Stimulated activated memory B cell treated with anti-CD40 and anti-IgM and Interleukin-4, amounts not matched to agents 10 μg/mL and 1 μg/mL and 100 μg/mL, for 72 hours (primary cell): ENCODE results near the gene RABGAP1.

Experiments
- ATAC-seq: fragments of 150-1000 bp; cut with Tn5 transposase; 2 replicates; pipeline ENCODE4 v1.10.0; 2021
- H3K27ac Mint-ChIP-seq: one replicate; pipeline ENCODE4 v1.8.0; 2022; ENCODE audit warnings: mild to moderate bottlenecking, mixed read lengths
- H3K27me3 Mint-ChIP-seq: one replicate; pipeline ENCODE4 v1.8.0; 2022; ENCODE audit warnings: mixed read lengths
- H3K36me3 Mint-ChIP-seq: one replicate; pipeline ENCODE4 v1.8.0; 2022; ENCODE audit warnings: mixed read lengths
- H3K4me1 Mint-ChIP-seq: one replicate; pipeline ENCODE4 v1.8.0; 2022; ENCODE audit warnings: mixed read lengths
- H3K4me3 Mint-ChIP-seq: one replicate; pipeline ENCODE4 v1.8.0; 2022; ENCODE audit warnings: mild to moderate bottlenecking, moderate library complexity, mixed read lengths
- H3K9me3 Mint-ChIP-seq: one replicate; pipeline ENCODE4 v1.8.0; 2022; ENCODE audit warnings: mixed read lengths

Gene RABGAP1

DNA sequence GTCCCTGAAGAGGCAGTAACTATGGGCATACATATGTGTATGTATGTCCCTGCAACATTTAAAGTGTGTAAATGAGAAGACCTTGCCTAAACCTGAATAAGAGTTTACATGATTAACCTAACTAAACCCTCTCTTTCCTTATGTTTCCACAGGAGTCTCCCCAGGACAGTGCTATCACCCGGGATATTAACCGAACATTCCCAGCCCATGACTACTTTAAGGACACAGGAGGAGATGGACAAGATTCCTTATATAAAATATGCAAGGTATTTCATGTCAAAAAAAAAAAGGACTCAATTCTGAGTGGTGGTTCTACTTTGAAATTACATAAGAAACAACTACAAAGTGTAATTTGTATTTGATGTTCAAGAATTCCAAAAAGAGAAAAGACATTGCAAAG lies 124.4 kb downstream of the RABGAP1 start:
- Mint-ChIP-seq H3K27me3 (no peaks in the 10 kb centered on the region), H3K27ac (no peak overlapping the region), H3K4me3 (no peak overlapping the region), H3K4me1 (no peaks in the 10 kb centered on the region), H3K9me3 (no peaks in the 10 kb centered on the region), H3K36me3 (peaks cover 46% of the 10 kb centered on the region)
- ATAC-seq, result no peak

GRCh38 chr9:123067136-123067535 lies 126.3 kb downstream of the RABGAP1 start:
- H3K27ac Mint-ChIP-seq, result no peak overlapping the region
- ATAC-seq, result no peak
- H3K4me3 Mint-ChIP-seq, result no peak overlapping the region
- no peaks in the 10 kb centered on the region for H3K27me3 Mint-ChIP-seq
- no peaks in the 10 kb centered on the region for H3K9me3 Mint-ChIP-seq
- peaks cover 7% of the 10 kb centered on the region for H3K4me1 Mint-ChIP-seq
- H3K36me3 Mint-ChIP-seq, result peaks cover 64% of the 10 kb centered on the region

GRCh38 chr9:123069010-123069481 lies 128.2 kb downstream of the RABGAP1 start:
- Mint-ChIP-seq H3K27ac (no peak overlapping the region), H3K4me3 (no peak overlapping the region), H3K27me3 (no peaks in the 10 kb centered on the region), H3K9me3 (no peaks in the 10 kb centered on the region), H3K36me3 (peaks cover 59% of the 10 kb centered on the region), H3K4me1 (peaks cover 14% of the 10 kb centered on the region)
- no peak for ATAC-seq

DNA sequence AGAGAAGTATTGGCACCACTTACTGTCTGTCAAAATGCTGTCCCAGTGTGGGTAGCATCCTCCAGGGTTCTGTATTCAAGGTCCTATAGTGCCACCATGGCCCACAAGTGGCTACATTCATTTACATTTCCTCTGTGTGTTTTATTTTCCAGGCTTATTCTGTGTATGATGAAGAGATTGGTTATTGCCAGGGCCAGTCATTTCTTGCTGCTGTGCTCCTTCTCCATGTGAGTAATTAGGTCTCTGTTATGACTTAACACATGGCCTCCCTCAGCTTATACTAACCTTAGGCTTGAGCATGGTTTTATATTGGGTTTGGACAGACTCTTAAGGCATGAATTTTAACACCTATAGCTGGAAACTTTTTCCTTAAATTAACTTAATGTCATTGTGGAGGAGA lies 129.4 kb downstream of the RABGAP1 start:
- Mint-ChIP-seq H3K36me3 (peaks cover 54% of the 10 kb centered on the region), H3K4me1 (peaks cover 14% of the 10 kb centered on the region), H3K27me3 (no peaks in the 10 kb centered on the region), H3K9me3 (no peaks in the 10 kb centered on the region), H3K4me3 (no peak overlapping the region), H3K27ac (no peak overlapping the region)
- no peak for ATAC-seq

- Mint-ChIP-seq H3K27me3 (no peaks in the 10 kb centered on the region), H3K4me1 (peaks cover 14% of the 10 kb centered on the region), H3K27ac (no peak overlapping the region), H3K9me3 (no peaks in the 10 kb centered on the region), H3K4me3 (no peak overlapping the region), H3K36me3 (peaks cover 36% of the 10 kb centered on the region)
- no peak for ATAC-seq
Observed at GRCh38 chr9:123072407-123072995, 131.7 kb downstream of the RABGAP1 start.

- no peaks in the 10 kb centered on the region for H3K27me3 Mint-ChIP-seq
- no peaks in the 10 kb centered on the region for H3K9me3 Mint-ChIP-seq
- no peak overlapping the region for H3K27ac Mint-ChIP-seq
- no peak overlapping the region for H3K4me3 Mint-ChIP-seq
- peaks cover 14% of the 10 kb centered on the region for H3K4me1 Mint-ChIP-seq
- H3K36me3 Mint-ChIP-seq, result peaks cover 32% of the 10 kb centered on the region
- no peak for ATAC-seq
Observed at GRCh38 chr9:123073441-123073840, 132.6 kb downstream of the RABGAP1 start.

GRCh38 chr9:123073991-123074422 lies 133.2 kb downstream of the RABGAP1 start:
- ATAC-seq, result no peak
- no peak overlapping the region for H3K4me3 Mint-ChIP-seq
- peaks cover 38% of the 10 kb centered on the region for H3K36me3 Mint-ChIP-seq
- no peak overlapping the region for H3K27ac Mint-ChIP-seq
- H3K9me3 Mint-ChIP-seq, result no peaks in the 10 kb centered on the region
- peaks cover 14% of the 10 kb centered on the region for H3K4me1 Mint-ChIP-seq
- no peaks in the 10 kb centered on the region for H3K27me3 Mint-ChIP-seq

DNA sequence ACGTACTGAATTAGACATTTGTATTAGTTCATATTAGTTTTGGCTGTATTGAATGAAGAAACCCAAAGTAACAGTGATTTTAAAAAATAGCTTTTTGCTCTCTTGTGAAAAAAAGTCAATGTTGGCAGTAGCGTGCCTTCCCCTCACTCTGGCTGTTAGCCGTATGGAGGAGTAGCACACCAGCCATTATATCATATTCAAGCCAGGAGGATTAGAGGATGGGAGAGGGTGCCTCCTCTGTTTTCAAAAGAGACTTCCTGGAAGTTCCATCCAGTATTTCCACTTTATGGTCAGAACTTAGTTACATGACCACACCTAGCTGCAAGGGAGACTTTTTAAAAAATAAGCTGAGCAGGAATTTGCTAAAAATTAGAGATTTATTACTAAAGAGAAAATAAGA lies 133.8 kb downstream of the RABGAP1 start:
- Mint-ChIP-seq H3K9me3 (no peaks in the 10 kb centered on the region), H3K36me3 (peaks cover 42% of the 10 kb centered on the region), H3K4me1 (peaks cover 14% of the 10 kb centered on the region), H3K4me3 (no peak overlapping the region), H3K27me3 (no peaks in the 10 kb centered on the region), H3K27ac (no peak overlapping the region)
- ATAC-seq, result no peak

DNA sequence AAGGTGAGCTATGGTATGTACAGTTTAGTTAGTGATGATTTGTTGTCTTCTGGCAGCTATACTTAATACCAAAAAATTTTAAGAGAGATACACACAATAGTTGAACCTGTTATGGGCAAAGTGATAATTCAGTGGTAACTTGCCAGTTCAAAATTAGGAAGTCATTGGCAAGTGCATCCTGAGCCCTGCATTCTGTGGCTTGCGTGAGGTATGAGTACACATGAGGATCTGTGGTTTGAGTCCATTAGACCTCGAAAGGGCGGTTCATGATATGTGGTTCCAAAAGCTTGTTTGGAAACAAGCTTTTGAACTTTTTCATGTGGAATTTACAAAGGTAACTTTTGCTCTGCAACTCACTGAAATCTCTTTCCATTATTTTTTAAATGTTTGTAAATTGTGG lies 139.6 kb downstream of the RABGAP1 start:
- ATAC-seq, result no peak
- Mint-ChIP-seq H3K9me3 (no peaks in the 10 kb centered on the region), H3K4me1 (peaks cover 15% of the 10 kb centered on the region), H3K4me3 (no peak overlapping the region), H3K27me3 (no peaks in the 10 kb centered on the region), H3K36me3 (peaks cover 50% of the 10 kb centered on the region), H3K27ac (no peak overlapping the region)

DNA sequence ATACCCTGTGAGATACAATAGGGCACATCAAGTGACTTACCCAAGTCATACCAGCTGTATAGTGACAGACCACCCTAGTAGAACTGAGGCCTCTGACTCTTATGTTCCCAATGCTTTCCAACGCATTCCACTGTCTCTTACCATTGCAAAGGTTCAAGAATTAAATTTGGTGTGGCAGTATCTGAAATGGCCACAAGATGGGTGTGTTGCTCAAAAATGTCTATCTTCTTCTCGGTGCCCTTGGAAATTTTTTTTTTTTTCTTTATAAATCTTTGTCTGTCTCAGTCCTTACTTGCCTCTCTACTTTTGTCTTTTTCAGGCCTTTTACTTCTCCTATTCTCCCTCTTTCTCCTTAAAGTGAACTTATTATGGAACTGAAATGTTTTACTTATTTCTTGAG lies 141.0 kb downstream of the RABGAP1 start:
- no peak for ATAC-seq
- Mint-ChIP-seq H3K36me3 (peaks cover 60% of the 10 kb centered on the region), H3K27me3 (no peaks in the 10 kb centered on the region), H3K9me3 (no peaks in the 10 kb centered on the region), H3K27ac (no peak overlapping the region), H3K4me3 (no peak overlapping the region), H3K4me1 (peaks cover 22% of the 10 kb centered on the region)

DNA sequence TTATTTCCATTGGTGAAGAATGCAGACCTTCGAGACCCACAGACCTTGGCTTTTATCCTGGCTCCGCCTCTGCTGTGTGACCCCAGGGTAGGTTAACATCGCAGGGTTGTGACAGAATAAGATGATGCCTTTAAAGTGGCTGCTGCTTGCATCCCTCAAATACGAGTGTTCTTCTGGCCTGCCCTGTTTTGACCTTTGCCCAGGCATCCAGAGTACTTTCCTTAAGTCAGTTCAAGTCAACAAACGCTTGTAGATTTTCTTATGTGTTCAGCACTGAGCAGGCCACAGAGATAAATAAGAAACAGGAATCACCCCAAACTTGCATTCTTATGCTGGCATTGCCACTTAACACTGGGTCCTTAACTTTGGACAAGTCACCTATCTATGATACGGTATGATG lies 142.9 kb downstream of the RABGAP1 start:
- Mint-ChIP-seq H3K9me3 (no peaks in the 10 kb centered on the region), H3K4me1 (peaks cover 28% of the 10 kb centered on the region), H3K36me3 (peaks cover 55% of the 10 kb centered on the region), H3K27ac (peak overlapping the region; percentile 56), H3K4me3 (no peak overlapping the region), H3K27me3 (no peaks in the 10 kb centered on the region)
- no peak for ATAC-seq

- no peaks in the 10 kb centered on the region for H3K9me3 Mint-ChIP-seq
- H3K4me1 Mint-ChIP-seq, result peaks cover 33% of the 10 kb centered on the region
- peaks cover 56% of the 10 kb centered on the region for H3K36me3 Mint-ChIP-seq
- H3K27me3 Mint-ChIP-seq, result no peaks in the 10 kb centered on the region
- no peak overlapping the region for H3K4me3 Mint-ChIP-seq
- H3K27ac Mint-ChIP-seq, result peak overlapping the region; percentile 56
- ATAC-seq, result no peak
Observed at GRCh38 chr9:123084256-123084655, 143.4 kb downstream of the RABGAP1 start.

GRCh38 chr9:123085916-123086315 lies 145.1 kb downstream of the RABGAP1 start:
- no peaks in the 10 kb centered on the region for H3K9me3 Mint-ChIP-seq
- ATAC-seq, result no peak
- peaks cover 51% of the 10 kb centered on the region for H3K36me3 Mint-ChIP-seq
- H3K27me3 Mint-ChIP-seq, result no peaks in the 10 kb centered on the region
- H3K27ac Mint-ChIP-seq, result no peak overlapping the region
- H3K4me1 Mint-ChIP-seq, result peaks cover 50% of the 10 kb centered on the region
- H3K4me3 Mint-ChIP-seq, result no peak overlapping the region

DNA sequence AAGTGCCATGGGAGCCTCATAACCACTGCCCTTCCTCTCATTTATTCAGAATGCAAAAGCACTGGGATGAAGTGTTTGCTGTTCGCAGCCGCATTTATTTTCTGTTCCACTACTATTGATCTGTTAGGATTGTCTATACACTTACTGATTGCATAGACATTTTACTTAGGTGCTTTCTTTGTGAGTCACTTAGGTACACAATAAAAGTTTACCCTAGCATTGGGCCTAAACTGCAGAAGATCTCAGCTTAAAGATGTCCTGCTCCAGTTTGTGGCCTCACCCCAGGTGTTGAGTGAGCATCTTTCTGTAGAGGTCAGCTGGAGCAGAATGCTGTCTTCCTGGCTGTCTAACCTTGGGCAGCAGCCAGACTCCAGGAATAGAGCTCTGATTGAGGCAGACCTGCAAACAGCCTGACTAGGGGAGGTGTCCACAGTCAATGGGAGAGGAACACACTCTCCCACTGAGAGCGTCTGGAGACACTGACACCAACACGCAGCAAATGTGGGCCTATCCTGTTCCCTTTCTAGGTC lies 146.6 kb downstream of the RABGAP1 start:
- H3K36me3 Mint-ChIP-seq, result peaks cover 61% of the 10 kb centered on the region
- peaks cover 58% of the 10 kb centered on the region for H3K4me1 Mint-ChIP-seq
- no peak overlapping the region for H3K4me3 Mint-ChIP-seq
- no peaks in the 10 kb centered on the region for H3K27me3 Mint-ChIP-seq
- H3K9me3 Mint-ChIP-seq, result no peaks in the 10 kb centered on the region
- ATAC-seq, result no peak
- H3K27ac Mint-ChIP-seq, result peak overlapping the region; percentile 53

- H3K4me1 Mint-ChIP-seq, result peaks cover 73% of the 10 kb centered on the region
- peaks cover 70% of the 10 kb centered on the region for H3K36me3 Mint-ChIP-seq
- peak overlapping the region; percentile 53 for H3K27ac Mint-ChIP-seq
- H3K9me3 Mint-ChIP-seq, result no peaks in the 10 kb centered on the region
- H3K4me3 Mint-ChIP-seq, result no peak overlapping the region
- no peaks in the 10 kb centered on the region for H3K27me3 Mint-ChIP-seq
- ATAC-seq, result no peak
Observed at GRCh38 chr9:123089040-123089439, 148.2 kb downstream of the RABGAP1 start.

GRCh38 chr9:123089790-123090189 lies 149.0 kb downstream of the RABGAP1 start:
- H3K4me1 Mint-ChIP-seq, result peaks cover 77% of the 10 kb centered on the region
- peaks cover 66% of the 10 kb centered on the region for H3K36me3 Mint-ChIP-seq
- no peak for ATAC-seq
- H3K9me3 Mint-ChIP-seq, result no peaks in the 10 kb centered on the region
- H3K27ac Mint-ChIP-seq, result peak overlapping the region; percentile 53
- H3K4me3 Mint-ChIP-seq, result no peak overlapping the region
- H3K27me3 Mint-ChIP-seq, result no peaks in the 10 kb centered on the region
